Stimulated activated CD4-positive, alpha-beta T cell treated with anti-CD3 and anti-CD28 coated beads, Interleukin-1b, Interleukin-23, amount 100 ng/mL, for 4 hours (primary cell): ENCODE data around the gene LAMTOR3.

Experiments used
- DNase-seq, 2 donors: peaks; one replicate each; pipeline ENCODE4 v3.0.0-alpha.2; 2020; ENCODE audit warnings: low read depth in 2 of 2

Gene LAMTOR3, protein sequence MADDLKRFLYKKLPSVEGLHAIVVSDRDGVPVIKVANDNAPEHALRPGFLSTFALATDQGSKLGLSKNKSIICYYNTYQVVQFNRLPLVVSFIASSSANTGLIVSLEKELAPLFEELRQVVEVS

DNA sequence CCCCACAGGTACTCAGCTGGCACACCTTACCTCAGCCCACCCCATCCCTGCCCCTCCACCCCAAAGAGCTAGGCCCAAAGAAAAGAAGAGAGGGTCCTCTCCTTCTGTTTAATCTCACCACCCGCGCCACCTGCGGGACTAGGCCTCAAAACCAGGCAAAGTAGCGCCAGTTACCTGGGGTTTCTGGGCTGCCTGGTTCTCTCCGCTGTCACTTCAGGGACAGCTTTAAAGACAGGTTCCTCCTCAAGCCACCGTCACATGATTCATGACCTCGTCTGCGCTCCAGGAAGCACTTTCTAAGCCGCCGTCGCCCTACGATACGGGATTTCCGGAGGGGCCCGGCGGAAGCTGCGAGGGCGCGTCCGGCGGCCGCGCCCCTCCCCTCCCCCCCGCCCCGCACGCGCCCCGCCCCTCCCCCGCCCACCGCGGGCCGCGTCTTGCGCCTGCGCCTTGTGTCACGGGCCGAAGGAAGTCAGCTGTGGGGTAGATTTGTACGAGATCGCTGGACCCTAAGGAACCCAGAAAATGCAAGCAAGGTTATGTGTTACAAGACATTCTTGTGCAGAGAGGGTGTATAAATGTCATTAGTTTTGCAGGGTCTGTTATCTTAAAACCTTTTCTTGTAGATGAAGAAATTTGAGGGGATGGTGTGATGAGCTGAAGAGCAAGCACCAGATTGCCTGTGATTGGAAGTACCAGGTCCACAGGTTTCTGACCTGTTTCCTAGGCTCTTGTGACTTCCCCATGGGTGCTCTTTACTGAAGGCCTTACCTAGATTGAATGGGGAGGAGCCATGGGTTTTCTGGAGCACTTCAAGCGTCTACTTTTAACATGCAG is at the start of gene LAMTOR3:
Gene LAMTOR3 (minus strand): TSS at position 267 of the 837 bp plus-strand sequence. CDS start 464 bp downstream, outside the sequence.
- peak; percentile 79 to 83 for DNase-seq

DNA sequence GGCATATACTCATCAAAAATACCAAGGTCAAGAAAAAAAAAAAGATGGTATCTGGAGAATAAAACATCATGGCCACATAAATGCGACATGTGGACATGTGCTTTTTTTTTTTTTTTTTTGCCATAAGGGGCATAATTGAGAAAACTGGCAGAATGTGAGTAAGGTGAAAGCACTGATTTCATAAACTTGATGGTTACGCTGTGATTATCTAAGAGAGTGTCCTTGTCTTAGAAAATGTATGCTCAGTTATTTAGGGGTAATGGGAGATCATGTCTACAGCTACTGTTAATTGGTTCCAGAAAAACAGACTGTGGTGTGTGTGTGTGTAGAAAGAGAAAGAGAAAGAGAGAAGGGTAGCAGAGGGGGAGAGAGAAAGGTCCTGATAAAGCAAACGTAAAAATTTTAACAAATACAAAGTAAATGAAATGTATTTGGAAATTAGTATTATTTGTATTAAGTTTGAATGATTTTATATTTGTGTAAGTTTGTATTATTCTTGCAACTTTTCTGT is 44.1 kb upstream of the LAMTOR3 start:
- DNase-seq, result no peak

DNA sequence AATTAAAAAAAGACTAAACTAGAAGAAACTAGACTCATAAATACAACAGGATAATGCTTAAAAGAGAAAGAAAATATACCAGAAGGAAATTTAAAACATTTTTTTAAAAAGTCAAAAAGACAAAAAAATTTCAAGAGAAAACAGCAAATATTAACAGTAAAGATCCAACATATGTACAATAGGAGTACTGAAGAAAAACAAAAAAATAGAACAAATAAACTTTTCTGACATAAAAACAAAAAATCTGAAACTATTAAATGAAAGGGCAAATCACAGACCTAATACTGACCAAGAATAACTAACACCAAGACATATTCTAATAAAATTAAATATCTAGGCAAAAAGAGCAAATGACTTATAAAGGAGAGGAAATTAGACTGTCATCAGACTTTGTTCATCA is 40.7 kb upstream of the LAMTOR3 start:
- no peak for DNase-seq

DNA sequence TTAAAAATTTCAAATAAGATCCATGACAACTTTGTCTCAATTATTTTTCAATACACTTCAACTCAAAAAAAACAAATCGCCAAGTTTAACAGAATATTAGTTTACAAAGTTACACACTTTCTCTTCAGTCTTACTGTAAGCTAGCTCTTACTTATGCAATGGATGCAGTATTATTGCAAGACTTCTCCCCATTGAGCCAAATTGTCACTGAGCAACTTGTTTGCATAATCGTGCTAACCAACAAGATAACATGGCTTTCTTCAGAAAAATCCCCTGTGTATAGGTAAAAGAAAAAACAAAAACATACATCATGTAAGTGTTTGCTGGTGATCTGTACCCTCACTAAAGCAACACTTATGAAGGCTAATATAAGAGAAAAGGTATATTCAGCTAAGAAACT is 33.3 kb upstream of the LAMTOR3 start:
- DNase-seq, result no peak

DNA sequence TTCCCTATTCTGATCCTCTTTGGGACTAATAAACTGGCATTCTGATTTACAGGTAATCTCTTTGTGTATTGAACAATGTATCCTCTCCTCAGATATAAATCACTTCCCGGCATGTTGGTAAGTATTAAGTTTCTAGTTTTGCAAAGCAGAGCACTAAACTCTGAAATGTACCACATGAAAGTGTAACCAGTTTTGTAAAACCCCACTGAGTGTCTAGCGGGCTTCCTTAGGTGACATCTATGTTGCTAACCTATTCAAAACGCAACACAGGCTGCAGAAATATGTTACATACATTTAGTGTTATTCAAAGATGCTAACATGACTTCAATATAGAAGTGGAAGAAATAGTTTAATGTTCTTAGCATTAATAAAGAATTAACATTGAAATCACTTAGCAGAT is 26.9 kb upstream of the LAMTOR3 start:
- DNase-seq, result no peak

DNA sequence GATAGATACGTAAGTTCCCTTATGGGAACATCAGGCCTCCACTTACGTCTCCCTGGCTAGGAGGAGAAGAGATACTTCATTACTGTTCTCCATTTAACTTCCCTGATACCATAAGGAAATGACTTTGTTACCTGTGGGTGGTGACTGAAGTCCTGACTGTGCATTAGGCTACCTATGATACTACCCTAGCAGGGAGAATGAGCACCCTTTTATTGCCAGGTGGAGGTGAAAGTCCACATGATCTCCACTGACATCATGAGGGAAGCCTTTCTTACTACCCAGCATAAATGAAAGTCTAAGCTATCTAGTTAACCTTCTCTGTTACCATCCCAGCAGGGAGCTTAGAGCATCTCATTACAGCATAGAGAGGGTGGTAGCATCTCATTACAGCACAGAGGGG is 24.4 kb upstream of the LAMTOR3 start:
- no peak for DNase-seq

DNA sequence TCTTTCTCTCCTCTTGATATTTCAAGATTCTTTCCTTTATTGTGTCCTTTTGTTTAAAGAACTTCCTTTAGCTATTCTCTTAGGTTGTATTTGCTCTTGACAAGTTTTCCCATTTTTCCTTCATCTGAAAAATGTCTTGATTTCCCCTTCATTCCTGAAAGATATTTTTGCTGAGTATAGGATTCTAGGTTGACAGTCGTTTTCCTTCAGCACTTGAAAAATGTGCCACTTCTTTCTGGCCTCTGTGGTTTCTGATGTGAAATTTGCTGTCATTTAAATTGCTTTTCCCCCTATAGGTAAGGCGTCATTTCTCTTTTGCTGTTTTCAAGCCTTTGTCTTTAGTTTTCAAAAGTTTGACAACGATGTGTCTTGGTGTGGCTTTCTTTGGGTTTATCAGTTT is 23.3 kb upstream of the LAMTOR3 start:
- no peak for DNase-seq

DNA sequence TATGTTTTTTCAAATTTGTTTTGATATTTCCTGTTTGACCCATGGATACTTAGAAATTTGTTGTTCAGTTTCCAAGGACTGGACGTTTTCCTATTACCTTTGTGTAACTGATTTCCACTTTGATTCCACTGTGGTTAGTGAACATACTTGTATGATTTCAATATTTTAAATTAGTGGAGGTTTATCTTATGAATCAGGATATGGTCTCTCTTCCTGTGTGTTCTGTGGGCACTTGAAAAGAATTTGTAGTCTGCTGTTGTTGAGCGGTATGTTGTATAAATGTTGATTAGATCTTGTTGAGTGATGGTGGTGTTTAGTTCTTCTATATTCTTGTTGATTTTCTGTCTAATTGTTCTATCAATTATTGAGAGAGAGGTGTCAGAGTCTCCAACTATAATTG is 21.2 kb upstream of the LAMTOR3 start:
- no peak for DNase-seq

DNA sequence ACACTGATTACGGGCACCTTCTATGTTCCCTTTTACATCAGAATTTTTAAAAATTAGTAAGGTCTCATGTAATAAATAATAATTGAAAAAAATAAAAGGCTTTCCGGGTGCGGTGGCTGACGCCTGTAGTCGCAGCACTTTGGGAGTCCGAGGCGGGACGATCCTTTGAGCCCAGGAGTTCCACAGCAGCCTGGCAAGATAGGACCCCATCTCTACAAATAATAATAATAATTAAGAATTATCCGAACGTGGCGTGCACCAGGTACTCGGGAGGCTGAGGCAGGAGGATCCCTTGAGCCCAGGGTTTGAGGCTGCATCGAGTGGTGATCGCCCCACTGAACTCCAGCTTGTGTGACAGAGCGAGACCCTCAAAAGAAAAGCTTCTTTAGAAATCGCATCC is 771 bp upstream of the LAMTOR3 start:
- DNase-seq, result no peak

DNA sequence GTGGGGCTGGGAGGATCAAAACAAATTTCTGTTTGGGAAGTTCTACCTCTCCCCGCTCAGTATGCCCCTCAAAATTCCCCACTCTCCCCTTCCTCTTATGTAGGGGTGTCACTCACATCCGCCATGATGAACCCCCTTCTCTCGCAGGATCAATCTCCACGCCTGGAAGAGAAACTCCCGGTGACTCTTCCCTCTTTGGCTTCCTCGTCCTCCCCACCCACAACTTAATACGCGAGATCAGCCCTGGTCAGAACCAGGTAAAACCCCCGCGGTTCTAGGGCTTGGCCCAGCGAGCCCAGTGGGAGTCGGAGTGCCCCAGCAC is 427 bp downstream of the LAMTOR3 start:
- no peak for DNase-seq

DNA sequence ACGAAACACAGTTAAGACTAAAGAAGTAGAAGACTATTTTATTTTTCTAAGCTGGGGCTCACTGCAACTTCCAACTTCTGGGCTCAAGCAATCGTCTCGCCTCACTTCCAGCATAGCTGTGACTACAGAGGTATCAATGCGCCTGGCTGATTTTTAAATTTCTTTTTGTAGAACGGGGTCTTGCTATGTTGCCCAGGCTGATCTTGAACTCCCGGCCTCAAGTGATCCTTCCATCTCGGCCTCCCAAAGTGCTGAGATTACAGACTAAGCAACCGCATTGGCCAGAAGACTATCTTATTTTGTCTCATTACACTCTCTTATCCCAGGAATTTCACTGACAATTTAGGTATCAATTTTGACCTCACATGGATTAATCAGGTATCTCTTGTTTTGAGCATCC is 1.2 kb downstream of the LAMTOR3 start:
- DNase-seq, result no peak

DNA sequence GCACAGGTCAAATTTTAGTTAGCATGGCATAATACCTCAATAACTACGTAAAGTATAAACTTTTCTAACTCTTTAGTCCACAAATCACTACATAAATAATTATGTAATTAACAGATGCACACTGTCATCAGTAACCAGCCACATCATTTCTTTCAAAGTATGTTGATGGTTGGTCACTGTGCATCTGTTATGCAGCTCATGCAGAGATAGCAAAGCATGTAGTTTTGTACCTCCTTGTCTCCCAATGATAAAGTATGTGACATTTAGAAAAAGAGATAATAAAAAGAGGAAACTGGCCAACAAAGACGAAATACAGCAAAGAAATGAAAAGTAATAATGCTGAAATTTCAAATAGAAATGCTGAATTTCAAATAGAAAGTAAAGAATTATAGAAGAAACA is 2.9 kb downstream of the LAMTOR3 start:
- no peak for DNase-seq

DNA sequence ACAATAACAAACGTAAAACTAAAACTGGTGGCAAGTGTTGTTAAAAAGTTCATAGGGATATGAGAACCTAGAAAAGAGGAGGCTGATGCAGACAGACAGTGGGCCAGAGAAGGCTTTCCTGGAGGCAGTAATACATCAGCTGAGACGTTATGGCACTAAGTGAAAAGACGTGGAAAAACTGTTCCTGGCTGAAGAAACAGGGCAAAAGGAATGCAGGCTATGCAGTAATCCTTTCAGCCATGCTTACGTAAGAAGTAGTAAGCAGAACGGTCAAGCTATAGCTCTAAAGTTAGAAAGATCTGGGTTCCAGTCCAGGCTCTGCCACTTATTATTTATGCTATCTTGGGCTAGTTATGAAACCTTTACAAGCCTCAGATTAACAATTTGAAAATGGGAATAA is 6.4 kb downstream of the LAMTOR3 start:
- no peak for DNase-seq

DNA sequence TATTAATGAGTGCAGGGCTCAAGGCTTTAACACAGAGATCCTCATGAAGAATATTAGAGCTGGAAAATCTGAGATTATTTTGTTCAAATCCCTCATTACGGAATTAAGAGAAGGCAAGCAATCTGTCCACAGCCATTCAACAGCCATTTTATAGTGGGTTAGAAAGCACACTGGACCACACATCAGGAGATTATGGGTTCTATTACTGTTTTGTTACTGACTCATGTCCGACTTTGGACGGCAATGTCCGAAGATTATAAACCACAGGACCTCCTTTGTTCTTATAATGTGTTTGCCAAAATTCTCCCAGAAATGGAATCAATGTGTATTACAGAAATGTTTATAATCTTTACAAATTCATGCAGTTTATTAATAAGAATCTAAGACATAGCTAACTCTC is 8.1 kb downstream of the LAMTOR3 start:
- DNase-seq, result no peak

DNA sequence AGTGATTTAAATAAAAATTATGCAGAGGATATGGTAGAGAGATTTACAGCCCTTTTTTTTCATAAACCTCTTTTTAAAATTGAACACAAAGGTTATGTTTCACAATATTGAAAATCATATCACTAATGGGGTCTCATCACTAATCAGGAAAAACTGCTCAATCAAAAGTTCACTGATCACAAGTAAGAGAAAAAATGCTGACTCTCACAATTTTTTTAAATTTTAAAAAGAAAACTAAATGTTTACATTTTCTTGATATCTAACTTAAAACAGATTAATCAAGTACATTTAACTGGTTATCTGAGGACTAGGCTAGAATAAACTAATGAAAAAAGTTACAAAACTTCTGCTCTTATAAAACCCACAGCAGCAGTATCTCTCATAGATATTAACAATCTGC is 8.5 kb downstream of the LAMTOR3 start:
- DNase-seq, result no peak

DNA sequence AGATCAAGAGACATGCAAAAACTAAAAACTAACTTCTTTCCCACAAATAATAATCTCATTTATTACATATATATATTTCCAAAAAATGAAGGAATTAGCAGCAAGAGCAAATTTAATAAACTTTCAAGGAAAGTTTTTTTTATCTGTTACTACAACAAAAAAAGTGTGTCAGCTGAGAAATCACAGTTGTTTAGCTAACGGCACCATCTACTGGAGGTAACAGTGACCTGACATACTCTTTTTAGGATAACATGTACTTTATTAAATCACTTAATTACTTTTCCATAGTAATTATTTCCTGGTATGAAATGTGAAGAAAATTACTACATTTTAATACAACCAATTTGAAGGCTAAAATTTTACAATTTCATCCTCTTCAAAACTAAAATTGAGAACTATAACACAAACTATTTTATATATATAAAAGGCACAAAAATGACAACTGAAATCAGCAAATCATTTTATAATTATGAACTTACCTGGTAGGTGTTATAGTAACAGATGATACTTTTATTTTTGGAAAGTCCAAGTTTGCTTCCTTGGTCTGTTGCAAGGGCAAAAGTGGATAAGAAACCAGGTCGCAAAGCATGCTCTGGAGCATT is 9.1 kb downstream of the LAMTOR3 start:
- DNase-seq, result no peak

DNA sequence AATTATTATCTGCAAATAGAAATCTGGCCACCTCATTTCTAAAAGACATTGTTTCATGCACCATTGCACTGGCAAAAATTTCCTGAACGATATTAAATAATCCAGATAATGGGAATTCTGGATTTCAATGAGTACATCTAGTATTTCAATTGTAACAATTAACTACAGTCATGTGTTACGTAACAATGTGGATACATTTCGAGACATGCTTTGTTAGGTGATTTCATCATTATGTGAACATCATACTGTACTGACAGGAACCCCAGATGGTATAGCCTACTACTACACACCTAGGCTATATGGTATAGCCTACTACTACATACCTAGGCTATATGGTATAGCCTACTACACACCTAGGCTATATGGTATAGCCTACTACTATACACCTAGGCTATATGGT is 14.8 kb downstream of the LAMTOR3 start:
- no peak for DNase-seq

DNA sequence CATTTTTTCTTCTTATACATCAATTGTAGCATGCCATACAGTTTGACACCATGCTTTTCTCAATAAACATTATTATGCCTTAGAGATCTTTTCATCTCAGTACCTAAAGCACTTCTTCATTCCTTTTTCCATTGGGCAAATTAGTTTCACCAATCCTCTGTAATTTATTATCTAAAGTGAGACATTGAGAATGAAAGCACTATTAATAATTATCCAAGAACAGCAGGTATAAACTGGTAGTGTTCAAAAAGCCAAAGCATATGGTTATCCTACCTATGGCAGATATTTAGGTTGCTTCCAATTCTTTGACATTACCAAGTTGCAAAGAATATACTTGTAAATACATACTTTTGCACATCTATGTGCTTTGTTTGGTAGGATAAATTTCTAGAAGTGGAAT is 15.6 kb downstream of the LAMTOR3 start:
- DNase-seq, result no peak

DNA sequence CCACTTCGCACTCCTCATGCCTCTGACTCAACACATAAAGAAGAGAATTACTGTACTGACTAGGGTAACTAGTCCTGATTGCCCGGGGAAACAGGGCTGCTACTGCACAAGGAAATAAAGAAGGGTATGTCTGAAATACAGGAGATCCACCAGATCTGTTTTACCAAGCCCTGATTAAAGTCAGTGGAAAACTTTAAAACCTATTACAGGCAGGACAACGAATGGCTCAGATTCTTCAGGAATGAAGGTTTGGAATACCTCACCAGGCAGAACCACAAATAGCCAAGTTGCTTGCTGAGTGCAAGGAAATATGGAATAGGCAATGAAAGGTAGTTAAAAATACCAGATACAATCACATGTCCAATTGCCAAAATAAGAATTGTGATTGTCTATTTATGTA is 17.3 kb downstream of the LAMTOR3 start:
- DNase-seq, result no peak

DNA sequence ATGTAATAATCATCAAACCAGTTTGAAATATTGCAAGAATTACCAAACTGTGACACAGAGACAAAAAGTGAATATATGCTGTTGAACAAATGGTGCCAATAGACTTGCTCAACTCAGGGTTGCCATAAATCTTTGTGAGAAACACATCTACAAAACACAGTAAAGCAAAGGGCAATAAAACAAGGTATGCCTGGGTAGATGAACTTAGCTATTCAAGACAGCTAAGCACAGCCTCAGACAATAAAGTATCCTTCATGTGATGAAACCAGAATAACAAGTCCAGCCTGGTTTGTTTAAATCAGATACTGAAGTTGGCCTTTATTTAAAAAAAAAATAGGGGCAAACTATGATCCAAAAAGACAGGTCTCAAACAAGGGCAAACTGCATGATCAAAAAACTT is 19.2 kb downstream of the LAMTOR3 start:
- no peak for DNase-seq

DNA sequence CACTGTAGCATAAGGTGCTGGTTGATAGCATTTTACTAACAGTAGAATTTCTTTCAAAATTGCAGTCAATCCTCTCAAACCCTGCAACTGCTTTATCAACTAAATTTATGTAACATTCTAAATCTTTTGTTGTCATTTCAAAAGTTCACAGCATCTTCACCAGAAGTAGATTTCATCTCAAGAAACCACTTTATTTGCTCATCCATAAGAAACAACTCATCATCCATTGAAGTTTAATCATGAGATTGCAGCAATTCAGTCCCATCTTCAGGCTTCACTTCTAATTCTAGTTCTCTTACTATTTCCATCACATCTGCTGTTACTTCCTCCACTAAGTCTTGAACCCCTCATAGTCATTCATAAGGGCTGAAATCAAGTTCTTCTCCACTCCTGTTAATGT is 21.7 kb downstream of the LAMTOR3 start:
- no peak for DNase-seq

DNA sequence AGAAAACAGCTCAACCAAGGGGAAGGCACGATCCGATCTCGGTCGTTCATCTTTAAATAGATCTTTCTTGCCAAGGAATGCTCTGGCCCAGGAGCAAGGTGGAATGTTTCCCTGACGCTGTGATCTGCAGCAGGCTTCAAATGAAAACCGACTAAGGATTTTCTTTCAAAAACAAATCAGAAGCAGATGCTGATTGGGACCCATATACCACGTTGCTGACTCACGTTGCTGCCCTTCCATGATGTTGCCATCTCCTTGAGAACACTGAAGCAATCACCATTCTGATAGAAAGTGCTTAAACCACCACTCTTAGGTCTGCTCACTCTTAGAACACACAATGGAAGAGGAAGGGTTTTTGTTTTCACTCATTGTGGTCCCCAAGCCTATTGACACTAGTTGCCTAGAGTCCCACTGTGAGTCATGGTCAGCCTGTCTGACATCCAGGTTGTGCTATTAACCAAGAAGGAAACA is 26.1 kb downstream of the LAMTOR3 start:
- no peak for DNase-seq

DNA sequence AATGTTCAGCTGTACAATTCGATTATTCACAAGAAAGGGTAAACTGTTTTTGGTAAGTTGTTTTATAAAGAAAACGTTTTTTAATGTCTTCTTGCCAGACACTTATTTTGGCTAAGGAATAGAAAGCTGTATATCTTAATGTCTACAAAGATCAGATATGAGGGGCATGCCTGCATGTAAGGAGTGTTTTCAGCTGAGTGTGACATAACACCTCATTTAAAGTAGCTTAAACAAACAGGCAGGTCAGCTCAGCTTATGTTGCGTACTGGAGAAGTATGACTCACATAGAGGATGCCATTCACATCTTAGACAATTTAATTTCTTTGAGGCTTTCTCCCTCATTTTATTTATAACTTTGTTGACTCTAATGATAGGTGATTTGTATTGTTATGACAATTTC is 30.4 kb downstream of the LAMTOR3 start:
- DNase-seq, result no peak
